Neuron (in vitro differentiated cells): Measurements from ENCODE around the gene SNTG2.

Experiments used
- H2AFZ ChIP-seq: one replicate; pipeline ENCODE4 v1.6.1; 2013; ENCODE audit warnings: low read depth, mild to moderate bottlenecking, inconsistent platforms, low read length, moderate library complexity
- H3K27me3 ChIP-seq: one replicate; pipeline ENCODE4 v1.6.1; 2013; ENCODE audit warnings: low read length; ENCODE audit not compliant: insufficient read depth
- H3K36me3 ChIP-seq: one replicate; pipeline ENCODE4 v1.6.1; 2013; ENCODE audit warnings: low read length; ENCODE audit not compliant: insufficient read depth
- H3K4me1 ChIP-seq: one replicate; pipeline ENCODE4 v1.6.1; 2013; ENCODE audit warnings: low read length; ENCODE audit not compliant: insufficient read depth
- H3K4me3 ChIP-seq: 2 replicates; pipeline ENCODE4 v1.5.1; 2013; ENCODE audit warnings: mild to moderate bottlenecking, low read length, moderate library complexity
- H3K9me3 ChIP-seq: one replicate; pipeline ENCODE4 v1.6.1; 2013; ENCODE audit warnings: low read length

SNTG2 gene

GRCh38 chr2:919672-920071 lies 31.0 kb upstream of the SNTG2 start:
- no peak overlapping the region for H3K4me3 ChIP-seq
- no peak overlapping the region for H2AFZ ChIP-seq

GRCh38 chr2:920573-920972 lies 30.1 kb upstream of the SNTG2 start:
- peaks cover 6% of the 10 kb centered on the region for H3K27me3 ChIP-seq
- no peak overlapping the region for H2AFZ ChIP-seq
- H3K4me1 ChIP-seq = no peaks in the 10 kb centered on the region
- no peak overlapping the region for H3K4me3 ChIP-seq
- H3K9me3 ChIP-seq = no peaks in the 10 kb centered on the region
- H3K36me3 ChIP-seq = no peaks in the 10 kb centered on the region

More at GRCh38 chr2:919672-920071, 31.0 kb upstream of the SNTG2 start:
- H3K4me1 ChIP-seq = no peaks in the 10 kb centered on the region
- H3K36me3 ChIP-seq = no peaks in the 10 kb centered on the region
- no peaks in the 10 kb centered on the region for H3K9me3 ChIP-seq
- H3K27me3 ChIP-seq = no peaks in the 10 kb centered on the region

GRCh38 chr2:920999-921398 lies 29.6 kb upstream of the SNTG2 start:
- H3K27me3 ChIP-seq = peaks cover 6% of the 10 kb centered on the region

GRCh38 chr2:922185-922584 lies 28.5 kb upstream of the SNTG2 start:
- H3K4me1 ChIP-seq = no peaks in the 10 kb centered on the region
- H3K4me3 ChIP-seq = no peak overlapping the region
- H3K9me3 ChIP-seq = no peaks in the 10 kb centered on the region
- no peaks in the 10 kb centered on the region for H3K36me3 ChIP-seq
- H2AFZ ChIP-seq = no peak overlapping the region
- peaks cover 6% of the 10 kb centered on the region for H3K27me3 ChIP-seq

More at GRCh38 chr2:920999-921398, 29.6 kb upstream of the SNTG2 start:
- Histone ChIP-seq H3K36me3 (no peaks in the 10 kb centered on the region), H3K4me1 (no peaks in the 10 kb centered on the region), H2AFZ (no peak overlapping the region), H3K4me3 (no peak overlapping the region), H3K9me3 (no peaks in the 10 kb centered on the region)

- peaks cover 6% of the 10 kb centered on the region for H3K27me3 ChIP-seq
- H3K4me1 ChIP-seq = no peaks in the 10 kb centered on the region
- H3K9me3 ChIP-seq = no peaks in the 10 kb centered on the region
- H2AFZ ChIP-seq = no peak overlapping the region
- H3K4me3 ChIP-seq = no peak overlapping the region
- H3K36me3 ChIP-seq = no peaks in the 10 kb centered on the region
Observed at GRCh38 chr2:923832-924601, 26.6 kb upstream of the SNTG2 start.

GRCh38 chr2:924701-925100 lies 25.9 kb upstream of the SNTG2 start:
- no peak overlapping the region for H3K4me3 ChIP-seq
- H3K27me3 ChIP-seq = peaks cover 6% of the 10 kb centered on the region
- no peak overlapping the region for H2AFZ ChIP-seq
- no peaks in the 10 kb centered on the region for H3K9me3 ChIP-seq
- no peaks in the 10 kb centered on the region for H3K4me1 ChIP-seq
- H3K36me3 ChIP-seq = no peaks in the 10 kb centered on the region

GRCh38 chr2:925309-925708 lies 25.3 kb upstream of the SNTG2 start:
- peaks cover 6% of the 10 kb centered on the region for H3K27me3 ChIP-seq
- no peak overlapping the region for H3K4me3 ChIP-seq
- H3K36me3 ChIP-seq = no peaks in the 10 kb centered on the region
- H3K9me3 ChIP-seq = no peaks in the 10 kb centered on the region
- no peak overlapping the region for H2AFZ ChIP-seq
- no peaks in the 10 kb centered on the region for H3K4me1 ChIP-seq

- Histone ChIP-seq H3K4me1 (no peaks in the 10 kb centered on the region), H3K36me3 (no peaks in the 10 kb centered on the region), H3K9me3 (no peaks in the 10 kb centered on the region), H2AFZ (no peak overlapping the region), H3K27me3 (peaks cover 6% of the 10 kb centered on the region), H3K4me3 (no peak overlapping the region)
Observed at GRCh38 chr2:925711-926110, 24.9 kb upstream of the SNTG2 start.

- Histone ChIP-seq H3K4me3 (no peak overlapping the region), H3K9me3 (no peaks in the 10 kb centered on the region), H3K36me3 (no peaks in the 10 kb centered on the region), H3K27me3 (peaks cover 6% of the 10 kb centered on the region), H3K4me1 (no peaks in the 10 kb centered on the region), H2AFZ (no peak overlapping the region)
Observed at GRCh38 chr2:926259-926793, 24.3 kb upstream of the SNTG2 start.

- Histone ChIP-seq H3K4me1 (no peaks in the 10 kb centered on the region), H3K27me3 (peaks cover 6% of the 10 kb centered on the region), H2AFZ (no peak overlapping the region), H3K9me3 (no peaks in the 10 kb centered on the region), H3K36me3 (no peaks in the 10 kb centered on the region), H3K4me3 (no peak overlapping the region)
Observed at GRCh38 chr2:926896-927295, 23.8 kb upstream of the SNTG2 start.

GRCh38 chr2:929011-929735 lies 21.5 kb upstream of the SNTG2 start:
- H3K27me3 ChIP-seq = peaks cover 6% of the 10 kb centered on the region
- H2AFZ ChIP-seq = no peak overlapping the region
- H3K4me3 ChIP-seq = no peak overlapping the region
- no peaks in the 10 kb centered on the region for H3K36me3 ChIP-seq
- no peaks in the 10 kb centered on the region for H3K9me3 ChIP-seq
- peaks cover 3% of the 10 kb centered on the region for H3K4me1 ChIP-seq

GRCh38 chr2:929925-930324 lies 20.7 kb upstream of the SNTG2 start:
- no peak overlapping the region for H2AFZ ChIP-seq
- H3K4me1 ChIP-seq = peaks cover 3% of the 10 kb centered on the region
- no peaks in the 10 kb centered on the region for H3K36me3 ChIP-seq
- peaks cover 6% of the 10 kb centered on the region for H3K27me3 ChIP-seq
- H3K4me3 ChIP-seq = no peak overlapping the region
- no peaks in the 10 kb centered on the region for H3K9me3 ChIP-seq

- no peaks in the 10 kb centered on the region for H3K36me3 ChIP-seq
- no peak overlapping the region for H2AFZ ChIP-seq
- no peaks in the 10 kb centered on the region for H3K27me3 ChIP-seq
- no peaks in the 10 kb centered on the region for H3K9me3 ChIP-seq
- H3K4me1 ChIP-seq = peaks cover 3% of the 10 kb centered on the region
- no peak overlapping the region for H3K4me3 ChIP-seq
Observed at GRCh38 chr2:930935-931334, 19.7 kb upstream of the SNTG2 start.
